HG02623 (cell line): ENCODE results near the gene NACC1.

Experiments used
- ATAC-seq: cut with Tn5 transposase; IDR thresholded peaks from one replicate; pipeline ENCODE4 v1.9.1; 2021; ENCODE audit warnings: moderate library complexity; ENCODE audit not compliant: unreplicated experiment

NACC1 gene

DNA sequence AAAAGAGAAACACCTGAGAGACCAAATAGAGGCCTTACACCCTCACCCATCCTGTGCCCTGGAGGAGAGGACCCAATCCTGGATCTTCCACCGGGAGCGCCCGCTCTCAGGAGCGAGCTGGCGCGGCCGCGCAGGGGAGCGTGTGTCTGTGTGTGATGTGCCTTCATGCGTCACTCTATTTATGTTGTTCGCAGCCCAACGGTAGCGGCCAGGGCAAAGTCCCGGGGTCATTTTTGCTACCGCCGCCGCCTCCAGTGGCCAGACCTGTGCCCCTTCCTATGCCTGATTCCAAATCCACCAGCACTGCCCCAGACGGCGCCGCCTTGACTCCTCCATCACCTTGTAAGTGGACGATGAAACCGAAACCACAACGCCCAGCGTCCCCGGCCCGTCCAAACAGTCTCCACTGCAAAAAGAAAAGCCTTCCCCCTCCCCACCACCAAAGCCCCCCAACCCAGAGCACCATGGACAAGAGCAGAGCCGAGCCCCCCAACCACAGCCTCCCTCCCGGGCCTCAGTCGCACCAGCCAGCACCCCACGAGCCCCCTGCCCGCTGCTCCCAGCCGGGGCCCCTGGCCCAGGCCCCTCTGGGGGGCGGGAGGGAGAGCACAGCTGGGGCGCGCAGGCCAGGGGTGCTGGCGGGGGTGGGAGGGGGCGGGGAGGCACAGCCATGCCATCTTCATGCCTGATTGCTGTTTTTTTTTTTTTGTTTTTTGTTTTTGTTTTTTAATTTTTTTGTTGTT lies 30.1 kb upstream of the NACC1 start:
- no peak for ATAC-seq

DNA sequence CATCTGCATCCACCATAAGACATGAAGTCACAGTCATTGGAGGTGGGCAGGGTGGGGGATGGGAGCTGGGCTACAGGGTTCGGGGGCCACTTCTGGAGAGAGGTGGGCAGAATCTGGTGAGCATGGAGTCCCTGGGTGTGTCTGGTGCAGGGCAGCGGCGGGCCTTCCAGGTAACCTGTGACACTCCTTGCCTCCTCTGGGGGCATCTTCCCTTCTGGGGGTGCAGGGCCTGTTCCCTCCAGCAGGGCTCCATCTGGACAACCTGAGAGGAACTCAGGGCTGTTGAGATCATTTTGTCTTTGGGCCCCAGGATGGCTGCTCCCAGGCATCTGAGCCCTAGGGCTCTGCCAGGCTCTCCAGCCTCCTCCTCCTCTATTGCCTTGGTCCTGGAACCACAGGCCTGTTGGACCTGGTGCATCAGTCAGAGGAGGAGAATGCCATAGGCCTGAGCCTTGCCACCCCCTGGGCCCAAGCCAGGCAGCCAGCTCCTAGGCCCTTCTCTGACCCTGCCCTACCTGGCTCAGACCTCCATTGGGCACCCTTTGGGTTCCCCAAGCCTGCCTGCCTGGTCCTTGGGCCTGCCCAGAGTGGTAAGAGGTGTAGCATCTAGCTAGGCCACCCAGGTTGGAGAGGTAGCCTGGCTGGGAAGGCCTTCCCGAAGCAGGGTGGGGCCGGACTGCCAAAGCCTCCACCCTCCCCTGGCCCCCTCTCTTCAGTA lies 28.8 kb upstream of the NACC1 start:
- no peak for ATAC-seq

- no peak for ATAC-seq
Observed at GRCh38 chr19:13089857-13090507, 28.1 kb upstream of the NACC1 start.

DNA sequence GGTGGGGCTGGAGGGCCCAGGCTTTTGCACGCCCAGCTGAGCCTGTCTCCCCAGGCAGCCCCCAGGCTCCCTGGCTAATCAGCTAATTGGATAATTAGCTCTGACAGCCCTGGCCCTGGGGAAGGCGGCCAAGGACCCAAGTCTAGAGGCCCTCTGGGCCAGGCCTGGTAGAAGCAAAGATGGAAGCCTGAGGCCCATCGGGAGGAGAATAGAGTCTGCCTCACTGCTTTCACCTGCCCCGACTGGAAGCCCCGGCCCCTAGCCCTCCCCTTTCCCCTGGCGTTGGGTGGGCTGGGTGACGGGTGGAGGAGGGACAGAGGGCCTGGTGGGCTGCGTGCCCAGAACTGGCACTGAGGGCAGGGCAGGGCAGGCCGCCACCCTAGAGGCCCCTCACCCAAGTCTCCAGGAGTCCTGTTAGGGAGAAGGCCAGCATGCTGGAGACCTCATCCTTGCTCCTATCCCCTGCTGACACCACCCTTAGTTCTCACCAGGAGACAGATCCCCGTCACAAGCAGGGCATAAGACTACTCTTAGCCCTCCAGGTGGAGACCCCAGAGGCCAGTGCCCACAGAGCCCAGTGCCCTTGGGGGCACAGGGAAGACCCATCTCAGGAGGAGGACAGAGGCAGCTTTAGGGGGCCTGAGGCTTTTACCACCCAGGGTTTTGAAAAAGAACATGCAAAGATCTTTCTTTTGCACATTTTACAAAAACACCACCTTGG lies 27.4 kb upstream of the NACC1 start:
- ATAC-seq = no peak

GRCh38 chr19:13091400-13092157 lies 26.5 kb upstream of the NACC1 start:
- no peak for ATAC-seq

- no peak for ATAC-seq
Observed at GRCh38 chr19:13092158-13092543, 25.9 kb upstream of the NACC1 start.

DNA sequence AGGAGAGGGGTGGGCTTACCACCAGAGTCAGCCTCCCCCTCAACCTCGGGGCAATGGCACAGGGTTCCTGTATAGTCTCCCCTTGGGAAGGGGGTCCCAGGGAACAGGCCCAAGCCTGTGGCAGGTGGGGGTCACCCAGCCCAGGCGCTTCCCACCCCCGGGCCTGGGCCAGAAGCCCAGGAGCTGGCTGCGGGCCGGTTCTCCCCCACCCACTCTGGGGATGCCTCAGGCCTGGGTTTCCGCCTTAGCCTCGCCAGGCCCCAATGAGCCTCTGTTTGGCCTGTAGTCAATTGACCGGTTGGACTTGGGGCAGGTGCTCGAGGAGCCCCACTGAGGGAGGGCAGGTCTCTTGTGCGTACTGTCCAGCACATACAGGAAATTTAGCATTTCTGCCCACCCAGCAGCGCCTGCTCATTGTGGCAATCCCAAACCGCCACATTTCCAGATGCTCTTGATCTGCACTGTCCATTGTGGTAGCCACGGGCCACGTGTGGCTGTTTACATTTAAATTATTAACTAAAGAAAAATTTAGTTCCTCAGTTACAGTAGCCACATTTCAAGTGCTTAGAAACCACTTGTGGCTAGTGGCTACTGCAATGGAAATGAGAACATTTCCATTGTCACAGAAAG lies 25.3 kb upstream of the NACC1 start:
- ATAC-seq = no peak

GRCh38 chr19:13093407-13094105 lies 24.5 kb upstream of the NACC1 start:
- no peak for ATAC-seq

GRCh38 chr19:13094106-13094504 lies 24.0 kb upstream of the NACC1 start:
- no peak for ATAC-seq

- ATAC-seq = no peak
Observed at GRCh38 chr19:13094771-13095392, 23.2 kb upstream of the NACC1 start.

GRCh38 chr19:13095393-13095784 lies 22.7 kb upstream of the NACC1 start:
- ATAC-seq = no peak

DNA sequence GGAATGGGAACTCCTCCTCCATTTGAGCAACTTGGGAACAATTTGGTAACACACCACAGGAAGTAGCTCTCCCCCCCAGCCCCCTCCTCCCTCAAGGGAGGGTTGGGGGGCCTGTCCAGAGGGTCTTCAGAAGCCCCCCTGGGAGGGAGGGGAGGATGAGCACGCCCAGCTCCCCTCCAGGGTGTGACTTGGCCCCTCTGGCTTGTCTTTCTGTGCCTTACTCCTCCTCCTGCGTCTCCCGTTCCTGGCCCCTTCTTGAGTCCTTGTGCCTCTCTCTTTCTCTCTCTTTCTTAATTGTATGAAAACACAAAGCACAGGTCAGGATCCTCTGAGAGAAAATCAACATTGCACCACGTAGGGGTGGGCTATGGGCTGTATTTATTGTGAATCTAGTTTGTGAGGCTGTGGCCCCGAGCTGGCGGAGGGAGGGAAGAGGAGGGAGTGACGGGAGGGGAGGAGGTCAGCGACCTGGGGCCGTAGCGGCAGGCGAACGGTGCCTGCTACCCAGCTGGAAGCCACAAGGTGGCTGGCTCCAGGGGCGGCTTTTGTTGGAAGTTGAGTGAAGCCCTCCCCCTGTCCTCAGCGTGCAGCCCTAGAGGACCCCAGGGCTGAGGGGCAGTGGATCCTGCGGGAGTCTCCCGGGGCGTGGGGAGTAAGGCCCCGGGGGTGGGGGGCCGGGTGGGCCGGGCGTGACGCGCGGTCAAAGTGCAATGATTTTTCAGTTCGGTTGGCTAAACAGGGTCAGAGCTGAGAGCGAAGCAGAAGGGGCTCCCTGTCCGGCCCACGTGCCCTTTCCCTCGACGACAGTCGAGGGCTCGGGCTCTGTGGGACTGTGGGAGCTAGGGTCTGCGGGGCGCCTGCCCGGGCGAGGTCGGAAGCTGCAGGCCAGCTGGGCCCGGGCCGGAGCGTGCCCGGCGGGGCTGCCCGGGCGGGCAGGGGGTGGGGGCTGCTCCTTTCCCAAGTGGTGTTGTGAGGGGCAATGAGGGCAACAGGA lies 21.8 kb upstream of the NACC1 start:
- ATAC-seq = no peak

GRCh38 chr19:13097033-13097462 lies 21.0 kb upstream of the NACC1 start:
- ATAC-seq = no peak

GRCh38 chr19:13097463-13098258 lies 20.4 kb upstream of the NACC1 start:
- no peak for ATAC-seq

DNA sequence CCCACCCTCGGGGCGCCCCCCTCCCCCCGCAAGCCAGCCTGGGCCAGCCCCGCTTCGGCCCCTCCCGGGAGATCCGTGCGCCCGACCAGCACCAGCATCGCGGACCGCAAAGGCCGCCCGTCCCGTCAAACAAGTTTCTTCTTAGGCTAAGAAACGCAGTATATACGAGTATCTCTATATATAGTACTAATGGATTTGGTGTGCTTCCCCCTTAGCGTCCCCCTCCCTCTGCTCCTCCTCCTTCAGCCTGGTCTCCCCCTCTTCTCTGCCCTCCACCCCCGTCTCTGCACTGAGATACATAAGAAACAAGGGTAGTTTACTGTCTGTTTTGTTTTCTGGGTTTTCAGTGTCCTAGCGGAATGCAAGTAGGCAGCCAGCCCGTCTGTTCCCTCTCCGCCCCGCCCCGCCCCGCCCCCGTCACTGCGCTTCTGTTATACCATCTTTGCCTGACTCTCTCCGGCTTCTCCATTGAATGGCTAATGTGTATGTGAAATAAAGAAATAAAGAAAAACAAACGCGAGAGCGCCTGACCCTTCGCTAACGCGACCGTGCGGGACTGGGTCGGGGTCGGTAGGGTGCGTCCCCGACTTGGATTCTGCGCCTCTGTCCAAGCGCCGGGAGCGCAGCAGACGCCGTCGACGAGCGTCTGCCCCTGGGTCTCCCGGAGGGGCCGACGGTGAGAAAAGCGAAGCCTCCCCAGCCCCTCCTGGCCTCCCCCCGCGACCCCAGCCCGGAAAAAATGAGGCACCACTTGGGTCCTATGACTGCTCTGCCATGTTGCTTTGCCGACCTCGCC lies 19.6 kb upstream of the NACC1 start:
- ATAC-seq = no peak
